ENCODE data around the gene HSPA12B.
A peak's percentile ranks its signal among the peaks of the same experiment; 100 is the strongest.

HSPA12B gene

GRCh38 chr20:3727401-3728021, 5.0 kb upstream of the HSPA12B start:
- Mint-ChIP-seq H3K27ac (ENCODE audit: low read depth) (no peak overlapping the region), H3K27me3 (peaks cover 83% of the 10 kb centered on the region)
- DNase-seq (ENCODE audit: low spot score in 2 of 2) = no peak

GRCh38 chr20:3728354-3728753, 4.1 kb upstream of the HSPA12B start:
- Mint-ChIP-seq H3K4me1 (no peaks in the 10 kb centered on the region), H3K4me3 (no peak overlapping the region), H3K9me3 (no peaks in the 10 kb centered on the region), H3K36me3 (ENCODE audit: insufficient read depth) (no peaks in the 10 kb centered on the region), H3K27ac (ENCODE audit: low read depth) (no peak overlapping the region), H3K27me3 (peaks cover 82% of the 10 kb centered on the region)
- ATAC-seq (replicated peaks; ENCODE audit: extremely low read depth, poor library complexity, severe bottlenecking) (no peak), DNase-seq (ENCODE audit: low spot score in 2 of 2) (no peak)

More at GRCh38 chr20:3727401-3728021, 5.0 kb upstream of the HSPA12B start:
- H3K4me3 Mint-ChIP-seq = no peak overlapping the region
- no peaks in the 10 kb centered on the region for H3K36me3 Mint-ChIP-seq (ENCODE audit: insufficient read depth)
- no peaks in the 10 kb centered on the region for H3K4me1 Mint-ChIP-seq
- no peaks in the 10 kb centered on the region for H3K9me3 Mint-ChIP-seq
- no peak for ATAC-seq (replicated peaks; ENCODE audit: extremely low read depth, poor library complexity, severe bottlenecking)

GRCh38 chr20:3728876-3729275, 3.6 kb upstream of the HSPA12B start:
- no peak for DNase-seq (ENCODE audit: low spot score in 2 of 2)
- Mint-ChIP-seq H3K27ac (ENCODE audit: low read depth) (no peak overlapping the region), H3K4me3 (no peak overlapping the region), H3K27me3 (peaks cover 86% of the 10 kb centered on the region), H3K4me1 (no peaks in the 10 kb centered on the region), H3K9me3 (no peaks in the 10 kb centered on the region), H3K36me3 (ENCODE audit: insufficient read depth) (no peaks in the 10 kb centered on the region)
- ATAC-seq (replicated peaks; ENCODE audit: extremely low read depth, poor library complexity, severe bottlenecking) = no peak

- DNase-seq (ENCODE audit: low spot score in 2 of 2) (no peak), ATAC-seq (replicated peaks; ENCODE audit: extremely low read depth, poor library complexity, severe bottlenecking) (no peak)
- Mint-ChIP-seq H3K36me3 (ENCODE audit: insufficient read depth) (no peaks in the 10 kb centered on the region), H3K27ac (ENCODE audit: low read depth) (no peak overlapping the region), H3K9me3 (no peaks in the 10 kb centered on the region), H3K4me3 (no peak overlapping the region), H3K27me3 (peaks cover 84% of the 10 kb centered on the region), H3K4me1 (no peaks in the 10 kb centered on the region)
Observed at GRCh38 chr20:3729378-3729777, 3.1 kb upstream of the HSPA12B start.

- no peaks in the 10 kb centered on the region for H3K9me3 Mint-ChIP-seq
- ATAC-seq (replicated peaks; ENCODE audit: extremely low read depth, poor library complexity, severe bottlenecking) (no peak), DNase-seq (ENCODE audit: low spot score in 2 of 2) (no peak)
- no peak overlapping the region for H3K4me3 Mint-ChIP-seq
- H3K4me1 Mint-ChIP-seq = no peaks in the 10 kb centered on the region
- H3K27ac Mint-ChIP-seq (ENCODE audit: low read depth) = no peak overlapping the region
- no peaks in the 10 kb centered on the region for H3K36me3 Mint-ChIP-seq (ENCODE audit: insufficient read depth)
- H3K27me3 Mint-ChIP-seq = peaks cover 78% of the 10 kb centered on the region
Observed at GRCh38 chr20:3729811-3730540, 2.5 kb upstream of the HSPA12B start.

- ATAC-seq (replicated peaks; ENCODE audit: extremely low read depth, poor library complexity, severe bottlenecking) = no peak
- H3K9me3 Mint-ChIP-seq = no peaks in the 10 kb centered on the region
Observed at GRCh38 chr20:3730803-3731672, 1.4 kb upstream of the HSPA12B start.

GRCh38 chr20:3731944-3732326, 550 bp upstream of the HSPA12B start:
- Mint-ChIP-seq H3K27me3 (peaks cover 62% of the 10 kb centered on the region), H3K27ac (ENCODE audit: low read depth) (no peak overlapping the region), H3K36me3 (ENCODE audit: insufficient read depth) (no peaks in the 10 kb centered on the region), H3K4me3 (no peak overlapping the region), H3K9me3 (no peaks in the 10 kb centered on the region), H3K4me1 (no peaks in the 10 kb centered on the region)
- DNase-seq (ENCODE audit: low spot score in 2 of 2) (no peak), ATAC-seq (replicated peaks; ENCODE audit: extremely low read depth, poor library complexity, severe bottlenecking) (no peak)

More at GRCh38 chr20:3730803-3731672, 1.4 kb upstream of the HSPA12B start:
- H3K27ac Mint-ChIP-seq (ENCODE audit: low read depth) = no peak overlapping the region
- H3K4me3 Mint-ChIP-seq = no peak overlapping the region
- H3K27me3 Mint-ChIP-seq = peaks cover 69% of the 10 kb centered on the region
- DNase-seq (ENCODE audit: low spot score in 2 of 2) = no peak
- H3K4me1 Mint-ChIP-seq = no peaks in the 10 kb centered on the region
- H3K36me3 Mint-ChIP-seq (ENCODE audit: insufficient read depth) = no peaks in the 10 kb centered on the region

- Mint-ChIP-seq H3K27me3 (peaks cover 48% of the 10 kb centered on the region), H3K36me3 (ENCODE audit: insufficient read depth) (no peaks in the 10 kb centered on the region), H3K9me3 (no peaks in the 10 kb centered on the region), H3K27ac (ENCODE audit: low read depth) (peak overlapping the region; percentile 19), H3K4me3 (no peak overlapping the region), H3K4me1 (no peaks in the 10 kb centered on the region)
- ATAC-seq (replicated peaks; ENCODE audit: extremely low read depth, poor library complexity, severe bottlenecking) (no peak), DNase-seq (ENCODE audit: low spot score in 2 of 2) (no peak)
Observed at GRCh38 chr20:3733119-3733995, 872 bp downstream of the HSPA12B start.

GRCh38 chr20:3734111-3734843, 1.8 kb downstream of the HSPA12B start:
- no peak for DNase-seq (ENCODE audit: low spot score in 2 of 2)
- Mint-ChIP-seq H3K27ac (ENCODE audit: low read depth) (no peak overlapping the region), H3K4me3 (no peak overlapping the region), H3K4me1 (no peaks in the 10 kb centered on the region), H3K27me3 (peaks cover 42% of the 10 kb centered on the region), H3K9me3 (no peaks in the 10 kb centered on the region), H3K36me3 (ENCODE audit: insufficient read depth) (no peaks in the 10 kb centered on the region)
- ATAC-seq (replicated peaks; ENCODE audit: extremely low read depth, poor library complexity, severe bottlenecking) = no peak

- Mint-ChIP-seq H3K27me3 (peaks cover 35% of the 10 kb centered on the region), H3K4me3 (no peak overlapping the region), H3K27ac (ENCODE audit: low read depth) (no peak overlapping the region), H3K4me1 (no peaks in the 10 kb centered on the region), H3K9me3 (no peaks in the 10 kb centered on the region), H3K36me3 (ENCODE audit: insufficient read depth) (no peaks in the 10 kb centered on the region)
- ATAC-seq (replicated peaks; ENCODE audit: extremely low read depth, poor library complexity, severe bottlenecking) (no peak), DNase-seq (ENCODE audit: low spot score in 2 of 2) (no peak)
Observed at GRCh38 chr20:3735768-3736167, 3.3 kb downstream of the HSPA12B start.

- H3K4me3 Mint-ChIP-seq = no peak overlapping the region
- no peaks in the 10 kb centered on the region for H3K36me3 Mint-ChIP-seq (ENCODE audit: insufficient read depth)
- ATAC-seq (replicated peaks; ENCODE audit: extremely low read depth, poor library complexity, severe bottlenecking) = no peak
- H3K9me3 Mint-ChIP-seq = no peaks in the 10 kb centered on the region
- H3K27ac Mint-ChIP-seq (ENCODE audit: low read depth) = no peak overlapping the region
- no peaks in the 10 kb centered on the region for H3K4me1 Mint-ChIP-seq
- H3K27me3 Mint-ChIP-seq = peaks cover 18% of the 10 kb centered on the region
- no peak for DNase-seq (ENCODE audit: low spot score in 2 of 2)
Observed at GRCh38 chr20:3738111-3739053, 5.9 kb downstream of the HSPA12B start.

Measured in central memory CD8-positive, alpha-beta T cell (primary cell).